Neuronal stem cell (in vitro differentiated cells): ENCODE results near the gene SNCA.

Source experiments
- DNase-seq: peaks from one replicate; pipeline ENCODE4 v3.0.0-alpha.2; 2013; ENCODE audit warnings: low spot score
- H2AFZ ChIP-seq: one replicate; pipeline ENCODE4 v1.6.1; 2013; ENCODE audit warnings: mild to moderate bottlenecking, low read length, inconsistent platforms
- H2AK5ac ChIP-seq: 2 replicates; pipeline ENCODE4 v1.6.1; 2013; ENCODE audit warnings: low read depth, mild to moderate bottlenecking, inconsistent platforms, low read length, moderate library complexity, mixed read lengths
- H2BK120ac ChIP-seq: 2 replicates; pipeline ENCODE4 v1.6.1; 2013; ENCODE audit warnings: low read depth, mild to moderate bottlenecking, inconsistent platforms, low read length, moderate library complexity, mixed read lengths
- H2BK12ac ChIP-seq: one replicate; pipeline ENCODE4 v1.6.1; 2013; ENCODE audit warnings: low read length, inconsistent platforms
- H2BK15ac ChIP-seq: 2 replicates; pipeline ENCODE4 v1.6.1; 2013; ENCODE audit warnings: mild to moderate bottlenecking, low read length, inconsistent platforms, mixed read lengths
- H2BK5ac ChIP-seq: one replicate; pipeline ENCODE4 v1.6.1; 2013; ENCODE audit warnings: inconsistent platforms, mild to moderate bottlenecking, low read length, moderate library complexity
- H3K14ac ChIP-seq: one replicate; pipeline ENCODE4 v1.6.1; 2013; ENCODE audit warnings: low read length, inconsistent platforms
- H3K18ac ChIP-seq: 2 replicates; pipeline ENCODE4 v1.6.1; 2013; ENCODE audit warnings: low read length, inconsistent platforms
- H3K23ac ChIP-seq: 2 replicates; pipeline ENCODE4 v1.6.1; 2013; ENCODE audit warnings: low read depth, mild to moderate bottlenecking, mixed read lengths, low read length, inconsistent platforms; ENCODE audit not compliant: poor library complexity
- H3K27ac ChIP-seq: replicated peaks from 3 replicates; pipeline ENCODE4 v1.5.1; 2013; ENCODE audit warnings: low read length, inconsistent platforms
- H3K27me3 ChIP-seq, 3 experiments: 2 replicates each; pipeline ENCODE4 v1.6.1; 2013; ENCODE audit warnings: low read length in 3 of 3, mild to moderate bottlenecking in 2 of 3, inconsistent platforms in 1 of 3, low read depth in 1 of 3, mixed read lengths in 1 of 3, moderate library complexity in 1 of 3; ENCODE audit not compliant: control insufficient read depth in 3 of 3, insufficient read depth in 3 of 3
- H3K36me3 ChIP-seq, 2 donors: replicated peaks in 1 of 2; 2 replicates each; pipeline ENCODE4 v1.6.1; 2013; ENCODE audit warnings: low read length in 2 of 2; ENCODE audit not compliant: control insufficient read depth in 2 of 2, insufficient read depth in 2 of 2
- H3K4ac ChIP-seq: 2 replicates; pipeline ENCODE4 v1.6.1; 2013; ENCODE audit warnings: inconsistent platforms, mild to moderate bottlenecking, low read length, moderate library complexity
- H3K4me1 ChIP-seq, 2 donors: 1 replicate in 1 of 2; 2 replicates in 1 of 2; pipeline ENCODE4 v1.6.1; 2013; ENCODE audit warnings: low read length in 2 of 2, low read depth in 1 of 2; ENCODE audit not compliant: control insufficient read depth in 2 of 2, insufficient read depth in 1 of 2
- H3K4me2 ChIP-seq: one replicate; pipeline ENCODE4 v1.6.1; 2013; ENCODE audit warnings: mild to moderate bottlenecking, low read length, inconsistent platforms; ENCODE audit not compliant: insufficient read depth, poor library complexity, severe bottlenecking
- H3K4me3 ChIP-seq, 2 donors: 2 replicates each; pipeline ENCODE4 v1.5.1; 2013; ENCODE audit warnings: low read length in 2 of 2, mild to moderate bottlenecking in 2 of 2, inconsistent platforms in 1 of 2, moderate library complexity in 1 of 2
- H3K79me1 ChIP-seq: one replicate; pipeline ENCODE4 v1.6.1; 2013; ENCODE audit warnings: low read depth, mild to moderate bottlenecking, inconsistent platforms, low read length, moderate library complexity
- H3K9ac ChIP-seq: one replicate; pipeline ENCODE4 v1.6.1; 2013; ENCODE audit warnings: mild to moderate bottlenecking, low read depth, low read length, inconsistent platforms; ENCODE audit not compliant: poor library complexity
- H3K9me3 ChIP-seq, 2 donors: replicated peaks in 1 of 2; 2 replicates each; pipeline versions ENCODE3 to v1.6.1; 2013; ENCODE audit warnings: low read length in 2 of 2, mild to moderate bottlenecking in 2 of 2, inconsistent platforms in 1 of 2, low read depth in 1 of 2, mixed read lengths in 1 of 2, moderate library complexity in 1 of 2; ENCODE audit not compliant: control insufficient read depth in 2 of 2, insufficient read depth in 1 of 2
- H4K8ac ChIP-seq: one replicate; pipeline ENCODE4 v1.6.1; 2013; ENCODE audit warnings: low read depth, mild to moderate bottlenecking, inconsistent platforms, low read length, moderate library complexity
- H4K91ac ChIP-seq: one replicate; pipeline ENCODE4 v1.6.1; 2013; ENCODE audit warnings: low read length, low read depth, mild to moderate bottlenecking, inconsistent platforms; ENCODE audit not compliant: poor library complexity
- WGBS, 2 donors: extraction: QIAGEN DNeasy Blood & Tissue Kit; methylation state at CpG; one replicate each; pipeline ENCODE4 v1.1.7; 2013; ENCODE audit warnings: missing lambda C conversion rate in 2 of 2, mixed read lengths in 1 of 2; ENCODE audit not compliant: insufficient read length in 2 of 2, insufficient replicate concordance in 1 of 2; ENCODE audit errors: extremely low coverage in 2 of 2; 5-methylcytosine and 5-hydroxymethylcytosine counted together

SNCA gene

DNA sequence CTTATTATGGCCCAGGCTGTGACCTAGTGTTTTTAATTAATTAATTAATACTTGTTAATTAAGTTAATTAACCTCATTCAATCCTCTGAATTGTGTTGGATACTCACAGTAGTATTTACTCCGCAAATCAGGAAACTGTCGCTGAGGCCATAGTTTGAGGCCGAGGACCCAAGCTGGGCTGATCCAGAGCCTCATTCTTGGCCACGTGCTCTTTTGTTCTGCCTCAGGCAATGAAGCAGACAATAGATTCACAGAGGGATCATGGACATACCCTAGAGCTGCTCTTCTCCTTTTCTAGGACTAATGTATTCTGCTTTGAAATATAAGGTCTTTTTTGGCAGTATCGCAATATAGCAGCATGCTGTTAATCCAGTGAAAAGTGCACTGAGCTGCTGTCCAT is 24.0 kb upstream of the SNCA start:
- no peak overlapping the region for H2BK12ac ChIP-seq
- no peak overlapping the region for H2BK120ac ChIP-seq
- H3K9ac ChIP-seq: no peak overlapping the region
- no CpG with 5 or more reads among the region's 5 CpGs for WGBS, 2 donors
- no peaks in the 10 kb centered on the region for H3K27me3 ChIP-seq
- H3K4me2 ChIP-seq: no peak overlapping the region
- no peak overlapping the region for H3K4ac ChIP-seq
- H3K18ac ChIP-seq: no peak overlapping the region
- H3K14ac ChIP-seq: no peak overlapping the region
- no peak overlapping the region for H2BK5ac ChIP-seq
- H4K8ac ChIP-seq: no peak overlapping the region
- peak overlapping the region; percentile 9 for H2AFZ ChIP-seq
- H3K27ac ChIP-seq: no peak overlapping the region
- no peaks in the 10 kb centered on the region for H3K36me3 ChIP-seq
- H3K79me1 ChIP-seq: no peaks in the 10 kb centered on the region
- no peak overlapping the region for H2AK5ac ChIP-seq
- no peak overlapping the region for H4K91ac ChIP-seq
- no peak overlapping the region for H2BK15ac ChIP-seq
- no peaks in the 10 kb centered on the region for H3K4me1 ChIP-seq
- no peak overlapping the region for H3K4me3 ChIP-seq
- peaks cover 0 to 4% of the 10 kb centered on the region in 2 donors for H3K9me3 ChIP-seq
- no peak overlapping the region for H3K23ac ChIP-seq
- DNase-seq: no peak

GRCh38 chr4:89855236-89855635 is 18.3 kb upstream of the SNCA start:
- Histone ChIP-seq H2AK5ac (no peak overlapping the region), H2AFZ (no peak overlapping the region), H2BK12ac (no peak overlapping the region), H4K8ac (no peak overlapping the region), H4K91ac (no peak overlapping the region), H3K4me1 (no peaks in the 10 kb centered on the region), H3K14ac (no peak overlapping the region), H3K9me3 (peaks cover 0 to 11% of the 10 kb centered on the region in 2 donors), H3K36me3 (no peaks in the 10 kb centered on the region), H2BK5ac (no peak overlapping the region), H3K18ac (no peak overlapping the region), H3K4me3 (no peak overlapping the region), H3K79me1 (no peaks in the 10 kb centered on the region), H2BK120ac (no peak overlapping the region), H2BK15ac (no peak overlapping the region), H3K9ac (no peak overlapping the region), H3K27me3 (no peaks in the 10 kb centered on the region), H3K23ac (no peak overlapping the region), H3K27ac (no peak overlapping the region), H3K4ac (no peak overlapping the region), H3K4me2 (no peak overlapping the region)
- no peak for DNase-seq
- WGBS, 2 donors: no CpG with 5 or more reads among the region's 3 CpGs

- H2BK12ac ChIP-seq: no peak overlapping the region
- H2AFZ ChIP-seq: peak overlapping the region; percentile 15
- no peak overlapping the region for H3K4ac ChIP-seq
- H3K79me1 ChIP-seq: no peaks in the 10 kb centered on the region
- no peak overlapping the region for H3K14ac ChIP-seq
- H3K27ac ChIP-seq: no peak overlapping the region
- H3K27me3 ChIP-seq: no peaks in the 10 kb centered on the region
- H2BK120ac ChIP-seq: no peak overlapping the region
- H3K4me1 ChIP-seq: no peaks in the 10 kb centered on the region
- no peak overlapping the region for H4K8ac ChIP-seq
- H3K9ac ChIP-seq: no peak overlapping the region
- no peak overlapping the region for H4K91ac ChIP-seq
- H3K18ac ChIP-seq: no peak overlapping the region
- H3K23ac ChIP-seq: no peak overlapping the region
- H3K4me3 ChIP-seq: no peak overlapping the region
- H3K9me3 ChIP-seq: peaks cover 0 to 14% of the 10 kb centered on the region in 2 donors
- no CpG with 5 or more reads among the region's 1 CpG for WGBS, 2 donors
- H2AK5ac ChIP-seq: no peak overlapping the region
- no peak overlapping the region for H2BK15ac ChIP-seq
- no peaks in the 10 kb centered on the region for H3K36me3 ChIP-seq
- DNase-seq: no peak
- no peak overlapping the region for H2BK5ac ChIP-seq
- H3K4me2 ChIP-seq: no peak overlapping the region
These were observed 10.8 kb upstream of the SNCA start for GRCh38 chr4:89847571-89848325.

DNA sequence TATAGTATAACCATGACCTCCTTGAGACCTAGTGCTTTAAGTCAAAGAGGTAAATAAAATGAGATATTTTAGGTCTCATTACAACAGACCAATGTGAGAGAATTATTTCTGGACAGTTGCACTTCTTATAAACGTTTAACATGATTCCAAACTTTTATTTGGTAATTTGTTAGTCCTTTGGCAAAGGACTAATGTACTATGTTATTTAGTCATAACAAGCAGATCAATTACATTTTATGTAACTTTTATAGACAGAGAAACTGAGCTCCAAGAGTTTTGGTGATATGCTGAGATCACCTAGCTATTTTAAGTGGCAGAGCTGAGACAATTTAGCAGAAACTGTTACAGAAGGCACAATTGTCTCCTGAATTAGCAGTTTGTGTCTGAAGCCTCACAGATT is 2.6 kb upstream of the SNCA start:
- no peak overlapping the region for H3K4me2 ChIP-seq
- peaks cover 0 to 7% (median 0%) of the 10 kb centered on the region in 3 experiments for H3K27me3 ChIP-seq
- H3K4ac ChIP-seq: no peak overlapping the region
- no peak overlapping the region for H3K14ac ChIP-seq
- no peak overlapping the region for H3K9ac ChIP-seq
- peaks cover 0 to 1% of the 10 kb centered on the region in 2 donors for H3K36me3 ChIP-seq
- H2AFZ ChIP-seq: no peak overlapping the region
- no peak for DNase-seq
- H4K8ac ChIP-seq: no peak overlapping the region
- H3K27ac ChIP-seq: no peak overlapping the region
- H2BK120ac ChIP-seq: no peak overlapping the region
- no CpG with 5 or more reads among the region's 1 CpG for WGBS, 2 donors
- H3K79me1 ChIP-seq: no peaks in the 10 kb centered on the region
- H3K18ac ChIP-seq: no peak overlapping the region
- H3K23ac ChIP-seq: no peak overlapping the region
- H2BK12ac ChIP-seq: no peak overlapping the region
- no peak overlapping the region for H2AK5ac ChIP-seq
- peaks cover 0 to 7% of the 10 kb centered on the region in 2 donors for H3K4me1 ChIP-seq
- H2BK15ac ChIP-seq: no peak overlapping the region
- no peaks in the 10 kb centered on the region for H3K9me3 ChIP-seq
- H2BK5ac ChIP-seq: no peak overlapping the region
- no peak overlapping the region for H3K4me3 ChIP-seq
- H4K91ac ChIP-seq: no peak overlapping the region
